Liver (tissue), 3 donors: Measurements from ENCODE around the gene OOSP3.

Experiments
- CTCF ChIP-seq: fragments of 150-350 bp; IDR thresholded peaks from 2 replicates; pipeline ENCODE4 v1.5.1; 2017; ENCODE audit warnings: improper control_type of control experiment, low read depth, low read length; ENCODE audit not compliant: missing input control
- FOXA1 ChIP-seq: IDR thresholded peaks from 2 replicates; pipeline ENCODE4 v1.6.1; 2016; ENCODE audit warnings: antibody characterized with exemption
- HNF4G ChIP-seq: IDR thresholded peaks from 2 replicates; pipeline ENCODE4 v1.6.1; 2016; ENCODE audit warnings: antibody characterized with exemption
- JUND ChIP-seq, 2 donors: IDR thresholded peaks; 2 replicates each; pipeline ENCODE4 v1.6.1; 2016; ENCODE audit warnings: antibody characterized with exemption in 2 of 2
- MAX ChIP-seq: IDR thresholded peaks from 2 replicates; pipeline ENCODE4 v1.6.1; 2016; ENCODE audit warnings: antibody characterized with exemption
- RAD21 ChIP-seq, 2 donors: IDR thresholded peaks; 2 replicates each; pipeline ENCODE4 v1.6.1; 2016; ENCODE audit warnings: antibody characterized with exemption in 2 of 2, mild to moderate bottlenecking in 2 of 2
- REST ChIP-seq: IDR thresholded peaks from 2 replicates; pipeline ENCODE4 v1.6.1; 2016; ENCODE audit warnings: antibody characterized with exemption, mild to moderate bottlenecking
- RXRA ChIP-seq, 2 donors: IDR thresholded peaks; 2 replicates each; pipeline ENCODE4 v1.6.1; 2017 to 2018; ENCODE audit warnings: antibody characterized with exemption in 2 of 2, mild to moderate bottlenecking in 1 of 2
- ZBTB33 ChIP-seq: IDR thresholded peaks from 2 replicates; pipeline ENCODE4 v1.6.1; 2016; ENCODE audit warnings: antibody characterized with exemption
- donor health status: healthy.
- donor health status: healthy.

GRCh38 chr11:59867946-59868345 lies 10.6 kb upstream of the OOSP3 start:
- no peak for TF ChIP-seq CTCF
- TF ChIP-seq RXRA (IDR thresholded peaks at IDR 0.05), result no peak
- no peak for TF ChIP-seq ZBTB33
- TF ChIP-seq MAX, result no peak
- no peak for TF ChIP-seq JUND (IDR thresholded peaks at IDR 0.05)
- TF ChIP-seq HNF4G, result no peak
- TF ChIP-seq RAD21 (IDR thresholded peaks at IDR 0.05), result no peak
- no peak for TF ChIP-seq REST
- TF ChIP-seq FOXA1, result no peak
